HG03280 (cell line): Measurements from ENCODE around the gene KCTD15.

Experiments
- ATAC-seq: cut with Tn5 transposase; IDR thresholded peaks from one replicate; pipeline ENCODE4 v1.9.1; 2021; ENCODE audit warnings: mild to moderate bottlenecking, moderate library complexity; ENCODE audit not compliant: unreplicated experiment

KCTD15 gene

GRCh38 chr19:33796164-33796875, at the start of gene KCTD15:
TSS of gene KCTD15 (plus strand) at chr19:33796870. CDS start at chr19:33800455, 3,585 bp downstream.
- no peak for ATAC-seq

GRCh38 chr19:33747273-33747672, 49.4 kb upstream of the KCTD15 start:
- ATAC-seq, result no peak

- ATAC-seq, result no peak
Measured at GRCh38 chr19:33748231-33748630, 48.4 kb upstream of the KCTD15 start.

- ATAC-seq, result no peak
Measured at GRCh38 chr19:33749016-33749415, 47.7 kb upstream of the KCTD15 start.

- no peak for ATAC-seq
Measured at GRCh38 chr19:33749619-33750175, 47.0 kb upstream of the KCTD15 start.

GRCh38 chr19:33750587-33751435, 45.9 kb upstream of the KCTD15 start:
- ATAC-seq, result no peak

GRCh38 chr19:33751436-33751770, 45.3 kb upstream of the KCTD15 start:
- no peak for ATAC-seq

- ATAC-seq, result no peak
Measured at GRCh38 chr19:33752018-33752800, 44.5 kb upstream of the KCTD15 start.

GRCh38 chr19:33752945-33753344, 43.7 kb upstream of the KCTD15 start:
- no peak for ATAC-seq

DNA sequence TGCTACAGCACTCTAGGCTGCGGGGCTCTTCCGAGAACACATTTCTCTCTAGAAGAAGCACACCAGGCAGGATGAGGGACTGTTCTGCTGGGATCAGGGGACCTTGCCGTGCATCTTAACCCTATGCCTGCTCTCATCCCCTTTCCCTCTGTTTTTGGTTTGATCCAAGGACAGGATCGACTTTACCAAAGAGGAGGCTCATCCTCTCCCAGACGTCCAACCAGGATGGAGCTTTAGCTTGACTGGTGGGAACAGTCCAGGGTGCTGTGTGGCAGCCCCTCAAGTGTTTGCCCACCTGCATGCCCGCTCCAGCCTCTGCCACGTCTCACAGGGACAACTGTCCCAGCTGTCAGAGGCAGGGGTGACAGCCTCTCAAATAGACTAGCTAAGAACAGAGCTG, 42.3 kb upstream of the KCTD15 start:
- ATAC-seq, result no peak

DNA sequence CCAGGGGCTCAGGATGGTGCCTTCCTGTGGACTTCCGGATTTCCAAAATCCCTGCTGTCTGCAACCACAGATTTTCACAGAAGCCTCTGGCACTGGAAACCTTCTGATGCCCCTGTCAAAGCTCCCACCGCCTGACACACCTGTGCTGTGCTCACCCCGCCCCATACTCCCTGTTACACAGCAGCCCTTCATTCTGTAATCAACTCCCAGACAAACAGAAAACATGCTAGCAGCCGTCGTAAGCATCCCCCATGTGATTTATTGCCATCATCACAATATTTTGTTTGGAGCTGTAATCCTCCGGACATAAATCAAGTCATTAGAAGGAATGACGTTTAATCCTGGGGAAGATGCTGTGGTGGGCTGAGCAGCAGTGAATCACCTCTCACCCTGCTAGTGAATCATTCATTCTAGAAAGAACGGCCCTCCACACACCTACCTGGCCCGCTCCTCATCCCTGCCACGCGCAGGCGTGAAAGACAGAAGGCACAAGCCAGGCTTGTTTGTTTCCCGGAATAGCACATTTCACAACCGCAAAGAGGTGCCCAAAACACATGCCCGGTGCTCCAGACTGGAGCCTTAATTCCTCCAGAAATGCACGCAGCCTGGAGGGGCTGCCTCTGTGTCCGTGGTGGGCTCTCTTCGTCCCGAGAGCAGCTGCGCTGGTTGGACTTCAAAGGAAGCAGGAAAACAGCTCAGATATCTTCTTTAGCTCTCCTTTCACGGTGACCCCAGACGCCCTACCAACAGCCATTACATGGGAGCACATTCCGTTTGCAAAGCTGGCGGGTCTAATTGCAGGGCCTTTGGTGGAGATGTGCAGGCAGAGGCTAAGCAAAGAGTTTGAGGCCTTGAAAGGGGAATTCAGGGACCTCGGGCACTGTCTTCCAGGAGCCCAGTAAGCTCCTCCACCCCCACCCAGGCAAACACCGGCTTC, 41.3 kb upstream of the KCTD15 start:
- ATAC-seq, result no peak

GRCh38 chr19:33756177-33756576, 40.5 kb upstream of the KCTD15 start:
- no peak for ATAC-seq

DNA sequence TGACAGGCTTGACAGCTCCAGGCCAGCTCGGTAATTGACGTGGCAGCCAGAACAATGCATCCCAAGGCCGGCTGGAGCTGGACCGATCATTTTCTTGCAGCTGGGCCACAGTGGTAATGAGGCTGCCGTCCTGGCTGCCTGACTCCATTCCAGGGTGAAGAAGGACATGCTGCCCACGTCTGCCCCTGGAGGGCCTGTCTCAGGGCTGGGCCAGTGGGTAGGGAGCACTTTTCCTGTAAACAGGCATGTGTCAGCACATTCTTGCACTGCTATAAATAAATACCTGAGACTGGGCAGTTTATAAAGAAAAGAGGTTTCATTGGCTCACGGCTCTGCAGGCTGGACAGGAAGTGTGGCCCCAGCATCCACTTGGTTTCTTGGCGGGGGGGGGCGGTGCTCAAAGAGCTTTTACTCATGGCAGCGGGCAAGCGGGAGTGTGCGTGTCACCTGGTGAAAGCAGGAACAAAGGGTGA, 38.1 kb upstream of the KCTD15 start:
- no peak for ATAC-seq

GRCh38 chr19:33759356-33759755, 37.3 kb upstream of the KCTD15 start:
- no peak for ATAC-seq

GRCh38 chr19:33763633-33764371, 32.9 kb upstream of the KCTD15 start:
- ATAC-seq, result no peak

GRCh38 chr19:33766623-33767022, 30.0 kb upstream of the KCTD15 start:
- ATAC-seq, result no peak

- ATAC-seq, result no peak
Measured at GRCh38 chr19:33767898-33768413, 28.7 kb upstream of the KCTD15 start.

DNA sequence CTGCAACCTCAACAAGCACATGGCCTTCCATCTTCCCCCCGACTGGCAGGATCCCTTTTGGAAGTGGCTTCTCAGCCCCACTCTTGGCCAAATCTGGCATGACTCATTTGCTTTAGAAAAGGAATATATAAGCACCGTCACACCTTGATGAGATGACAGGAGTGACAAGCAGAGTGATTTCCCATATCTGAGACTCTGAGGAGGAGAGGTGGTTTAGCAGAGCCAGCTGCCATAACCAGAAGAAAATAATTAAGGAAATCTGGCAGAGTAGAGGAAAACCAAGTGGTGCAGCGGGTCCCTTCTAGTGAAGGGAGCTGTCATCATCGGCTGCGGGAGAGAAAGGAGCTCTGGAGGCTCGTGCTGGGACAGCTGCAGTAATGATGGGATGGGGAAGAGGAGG, 27.5 kb upstream of the KCTD15 start:
- no peak for ATAC-seq

- no peak for ATAC-seq
Measured at GRCh38 chr19:33770107-33770506, 26.6 kb upstream of the KCTD15 start.
